Cerebellar cortex (tissue), 1 donor: ENCODE results near the gene MYRFL.
"Not testable (repeated sequence)": the region's sequence is repeated elsewhere in the genome, so short reads cannot be mapped to it uniquely, and the experiment has no call there.

Experiments used
- DNase-seq: peaks from one replicate; pipeline ENCODE4 v3.0.0-alpha.2; 2015; ENCODE audit warnings: low spot score

MYRFL gene

DNA sequence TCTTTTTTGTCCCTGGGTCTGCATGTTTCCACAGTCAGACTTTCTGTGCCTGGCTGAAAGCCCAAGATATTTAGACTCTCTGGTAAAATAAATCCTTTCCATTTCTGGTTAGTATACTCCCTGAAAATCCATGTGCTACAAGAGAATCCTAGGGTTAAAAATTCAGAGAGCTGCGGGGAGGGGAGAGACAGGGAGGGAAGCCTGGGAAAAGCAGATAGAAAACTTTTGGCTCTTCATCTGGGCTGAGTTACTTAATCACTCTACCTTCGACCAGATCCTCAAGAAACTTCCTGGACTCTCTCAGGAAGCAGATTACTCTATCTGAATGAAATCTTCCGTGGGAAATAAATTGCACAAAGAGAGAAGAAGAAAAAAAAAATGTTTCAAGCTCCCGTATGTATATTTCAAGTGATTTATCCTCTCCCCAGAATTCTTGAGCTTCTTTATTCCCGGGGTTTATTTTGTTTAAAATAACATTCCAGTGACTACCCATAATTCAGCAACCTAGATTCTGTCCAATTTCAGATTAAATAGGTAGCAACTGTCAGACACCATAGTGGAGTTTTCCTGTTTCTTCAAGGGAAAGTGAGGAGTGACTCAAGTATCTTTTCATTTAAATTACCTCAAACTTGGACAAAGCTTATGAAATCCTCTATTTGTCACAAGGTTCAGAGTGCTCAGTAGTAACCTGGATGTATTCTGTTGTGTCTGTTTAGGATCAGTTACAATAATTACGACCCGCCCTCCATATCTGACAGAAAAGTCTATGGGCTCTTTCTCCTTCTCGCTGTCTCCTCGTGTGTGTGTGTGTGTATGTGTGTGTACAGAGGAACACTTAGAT, 163.7 kb downstream of the MYRFL start:
- DNase-seq = no peak

DNA sequence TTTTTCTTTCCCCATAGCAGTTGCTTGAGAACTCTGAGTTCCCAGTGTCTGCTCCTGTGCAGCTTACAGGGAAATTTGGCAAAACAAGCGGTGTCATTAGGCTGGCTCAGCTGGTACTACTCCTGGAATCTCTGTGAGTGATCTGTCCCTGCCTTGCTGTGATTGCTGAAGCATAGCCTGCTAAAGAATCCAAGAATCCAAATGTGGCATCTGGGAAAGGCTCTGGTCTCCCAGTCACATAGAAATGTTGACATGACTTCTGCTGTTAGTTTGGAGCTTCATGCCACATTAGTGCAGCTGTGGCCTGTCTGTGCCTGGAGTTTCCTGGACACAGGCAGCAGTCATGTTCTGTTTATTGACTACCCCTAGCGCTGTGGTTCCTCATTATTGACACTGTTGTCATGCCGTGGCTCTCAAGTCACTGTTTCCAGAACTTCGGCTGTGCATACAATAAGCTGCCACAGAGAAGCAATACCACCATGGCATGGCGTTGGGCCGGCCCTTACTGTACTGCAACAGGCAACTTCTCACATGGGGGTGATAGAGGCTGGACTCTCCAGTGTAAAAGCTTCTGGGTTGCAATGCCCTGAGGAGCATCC, 166.8 kb downstream of the MYRFL start:
- peak; percentile 77 for DNase-seq

DNA sequence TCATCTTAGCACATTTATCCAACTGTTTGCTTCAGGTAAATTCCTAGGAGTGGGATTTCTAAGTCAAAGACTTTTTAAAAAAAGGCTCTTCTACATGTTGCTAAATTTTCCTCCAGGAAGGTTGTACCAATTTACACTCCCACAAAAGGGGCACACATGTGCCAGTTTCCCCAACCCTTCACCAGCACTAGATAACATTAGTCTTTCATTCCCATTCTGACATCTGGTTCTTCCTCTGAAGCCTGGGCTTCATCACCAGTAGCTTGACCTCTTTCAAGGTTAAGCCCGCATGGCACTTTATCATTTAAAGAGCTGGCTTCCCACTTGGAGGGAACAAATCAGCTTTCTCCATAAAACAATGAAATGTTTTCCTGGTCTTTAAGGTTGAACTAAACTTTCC, 168.4 kb downstream of the MYRFL start:
- no peak for DNase-seq

DNA sequence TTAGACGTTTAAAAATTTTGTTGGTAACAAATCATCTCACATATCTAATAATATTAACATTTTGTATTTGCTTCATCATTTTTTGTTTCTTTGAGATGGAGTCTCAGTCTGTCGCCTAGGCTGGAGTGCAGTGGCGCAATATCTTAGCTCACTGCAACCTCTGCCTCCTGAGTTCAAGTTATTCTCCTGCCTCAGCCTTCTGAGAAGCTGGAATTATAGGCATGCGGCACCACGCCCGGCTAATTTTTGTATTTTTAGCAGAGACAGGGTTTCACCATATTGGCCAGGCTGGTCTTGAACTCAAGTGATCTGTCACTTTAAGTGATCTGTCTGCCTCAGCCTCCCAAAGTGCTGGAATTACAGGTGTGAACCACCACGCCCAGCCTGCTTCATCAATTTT, 169.1 kb downstream of the MYRFL start:
- not testable (repeated sequence) for DNase-seq

DNA sequence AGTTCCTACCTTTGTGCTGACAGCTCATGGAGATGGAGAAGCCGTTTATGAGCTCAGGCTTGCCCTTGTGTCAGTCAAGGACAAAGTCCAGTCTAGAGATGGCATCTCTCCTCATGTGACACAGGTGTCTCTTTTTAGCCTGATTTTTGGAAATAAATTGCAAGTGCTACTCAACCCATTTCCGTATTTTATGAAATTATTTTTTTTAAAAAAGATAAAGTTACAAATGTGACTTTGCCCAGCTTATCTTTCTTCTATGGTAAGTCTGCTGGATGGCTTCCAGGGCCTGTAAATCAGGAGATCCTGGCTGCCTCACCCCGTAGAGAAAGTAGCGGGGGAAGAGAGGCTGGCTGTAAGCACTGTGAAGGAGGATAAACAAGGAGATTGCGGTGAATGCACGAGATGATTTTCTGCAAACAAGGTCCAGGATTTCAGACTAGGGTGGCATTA, 169.7 kb downstream of the MYRFL start:
- no peak for DNase-seq

DNA sequence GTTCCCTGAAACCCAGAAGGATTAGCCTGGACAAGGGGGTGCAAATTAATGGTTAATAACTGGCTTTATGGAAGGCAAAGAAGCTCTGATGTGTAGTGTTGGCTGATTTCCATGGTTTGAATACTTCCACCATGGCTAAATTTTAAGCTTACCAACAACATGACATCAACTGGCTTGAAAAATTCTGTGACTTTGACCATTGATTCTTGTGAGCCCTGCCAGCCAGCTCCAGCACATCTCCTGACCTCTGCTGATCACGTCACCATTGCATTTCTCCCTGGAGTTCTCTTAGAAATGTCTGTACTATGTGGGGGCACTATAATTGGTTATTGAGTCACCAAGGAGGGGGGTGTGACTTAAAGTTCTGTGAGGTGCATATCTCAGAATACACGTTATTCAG, 171.2 kb downstream of the MYRFL start:
- no peak for DNase-seq

DNA sequence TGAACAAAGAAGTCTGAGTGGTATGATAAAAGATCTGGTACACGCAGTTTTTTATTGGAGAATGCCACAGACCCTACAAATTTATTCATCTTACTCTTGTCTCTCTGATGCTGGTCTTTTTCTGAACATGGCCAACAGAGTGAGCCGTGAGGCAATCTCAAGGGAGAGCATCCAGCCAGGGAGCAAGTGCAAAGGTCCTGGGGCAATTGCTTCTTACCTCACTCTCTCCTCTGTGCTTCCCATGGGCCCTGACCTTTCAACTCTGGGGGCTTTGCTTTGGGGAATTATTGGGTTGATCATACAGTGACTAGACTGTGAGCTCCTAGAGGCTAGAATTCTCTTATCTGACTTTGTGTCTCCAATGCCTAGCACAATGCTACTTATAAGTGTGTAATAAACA, 171.7 kb downstream of the MYRFL start:
- no peak for DNase-seq

DNA sequence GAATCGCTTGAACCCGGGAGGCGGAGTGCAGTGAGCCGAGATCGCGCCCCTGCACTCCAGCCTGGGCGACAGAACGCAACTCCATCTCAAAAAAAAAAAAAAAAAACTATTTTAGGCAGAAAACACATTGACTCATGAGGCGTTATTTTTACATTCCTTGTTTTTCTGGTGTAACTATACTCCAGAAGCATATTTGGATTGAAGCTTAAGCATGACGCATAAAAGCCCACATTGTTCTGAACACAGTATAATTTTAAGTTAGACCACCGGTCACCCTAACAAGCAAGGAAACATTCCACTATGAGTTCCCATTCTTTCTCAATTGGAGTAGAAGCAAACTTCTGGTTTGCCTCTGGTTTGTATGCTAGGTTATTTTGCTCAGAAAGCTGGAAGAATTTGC, 173.0 kb downstream of the MYRFL start:
- no peak for DNase-seq

DNA sequence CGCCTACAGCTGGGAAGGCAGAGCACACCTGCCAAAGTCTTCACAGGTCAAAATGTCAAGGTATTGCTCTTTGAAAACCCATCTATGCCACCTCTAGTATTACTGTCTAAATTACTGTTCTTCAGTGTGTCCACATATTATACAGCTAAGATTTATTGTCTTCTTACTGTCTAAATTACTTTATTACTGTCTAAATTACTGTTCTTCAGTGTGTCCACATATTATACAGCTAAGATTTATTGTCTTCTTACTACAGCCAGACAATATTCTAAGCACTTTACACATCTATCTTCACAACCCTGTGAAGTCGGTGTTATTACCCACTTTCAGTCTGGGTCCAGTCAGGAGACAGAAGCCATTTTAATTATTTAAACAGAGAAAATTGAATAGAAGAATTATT, 173.9 kb downstream of the MYRFL start:
- DNase-seq = no peak

DNA sequence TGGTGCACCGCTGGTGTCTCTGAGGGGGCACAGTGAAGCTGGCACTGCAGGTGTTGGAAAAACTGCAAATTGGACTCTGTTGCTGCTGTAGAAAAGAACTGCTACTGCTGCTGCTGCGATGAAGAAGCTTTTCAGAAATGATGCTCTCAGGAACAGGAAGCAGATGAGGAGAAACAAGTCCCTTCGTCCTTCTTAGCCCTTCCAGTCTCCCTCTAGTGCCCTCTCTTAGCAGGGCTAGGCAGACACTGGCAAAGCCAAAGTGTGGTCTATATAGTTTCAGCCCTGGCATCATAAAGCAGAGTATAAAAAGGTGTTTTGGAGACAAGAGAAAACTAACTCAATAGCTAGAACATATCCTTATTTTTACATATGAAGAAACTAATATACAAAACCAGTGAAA, 174.5 kb downstream of the MYRFL start:
- no peak for DNase-seq

DNA sequence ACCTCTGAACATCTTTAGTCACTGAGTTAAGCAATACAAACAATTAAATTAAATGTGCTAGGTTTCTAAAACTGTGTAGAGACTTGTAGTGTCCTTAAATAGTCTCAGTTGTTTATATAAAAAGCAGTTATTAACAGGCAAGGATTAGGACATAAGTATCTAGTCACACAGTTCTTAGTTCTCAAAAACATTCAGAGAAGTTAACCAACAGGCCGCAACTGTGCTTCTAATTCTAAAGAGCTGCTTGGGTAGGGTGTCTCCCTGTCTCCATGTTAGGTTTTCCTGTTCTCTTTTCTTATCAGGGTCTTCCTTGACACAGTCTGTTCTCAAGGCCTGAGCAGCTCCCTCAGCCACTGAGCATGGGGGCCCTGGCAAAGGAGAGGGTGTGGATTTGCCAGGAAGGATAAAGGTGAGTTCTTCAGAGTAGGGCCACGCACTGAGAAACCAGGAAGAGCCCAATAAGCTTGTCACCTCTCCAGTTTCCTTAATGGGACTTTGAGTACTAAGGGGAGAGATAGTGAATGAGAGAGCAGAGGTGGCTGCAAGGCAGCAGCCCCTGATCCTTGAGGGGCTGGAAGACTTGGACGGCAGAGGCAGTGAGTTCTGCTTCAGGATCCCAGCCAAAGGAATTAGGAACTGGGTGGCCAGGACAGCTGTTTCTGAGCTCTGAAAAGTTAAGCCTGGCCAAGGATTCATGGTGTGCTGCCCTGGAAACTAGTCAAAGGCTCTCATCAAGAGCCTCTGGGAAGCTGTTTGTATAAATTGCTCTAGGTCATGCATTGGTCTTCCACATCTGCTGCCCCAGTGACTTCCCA, 177.3 kb downstream of the MYRFL start:
- DNase-seq = no peak

DNA sequence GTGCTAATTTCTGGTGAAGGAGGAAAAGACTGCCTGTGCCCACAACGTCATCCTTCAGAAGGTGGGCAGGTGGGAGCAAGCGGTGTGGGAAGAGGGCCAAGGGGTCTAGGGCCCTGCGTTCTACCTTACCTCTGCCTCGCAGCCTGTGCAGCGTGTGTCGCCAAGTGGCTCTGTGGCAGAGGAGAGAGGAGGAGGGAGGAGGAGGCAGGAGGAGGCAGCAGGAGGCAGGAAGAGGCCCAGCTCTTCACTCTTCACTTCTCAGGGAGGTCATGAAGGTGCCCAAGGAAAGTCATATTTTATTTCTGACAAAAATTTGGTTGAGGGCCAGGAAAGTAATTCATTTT, 177.9 kb downstream of the MYRFL start:
- no peak for DNase-seq

DNA sequence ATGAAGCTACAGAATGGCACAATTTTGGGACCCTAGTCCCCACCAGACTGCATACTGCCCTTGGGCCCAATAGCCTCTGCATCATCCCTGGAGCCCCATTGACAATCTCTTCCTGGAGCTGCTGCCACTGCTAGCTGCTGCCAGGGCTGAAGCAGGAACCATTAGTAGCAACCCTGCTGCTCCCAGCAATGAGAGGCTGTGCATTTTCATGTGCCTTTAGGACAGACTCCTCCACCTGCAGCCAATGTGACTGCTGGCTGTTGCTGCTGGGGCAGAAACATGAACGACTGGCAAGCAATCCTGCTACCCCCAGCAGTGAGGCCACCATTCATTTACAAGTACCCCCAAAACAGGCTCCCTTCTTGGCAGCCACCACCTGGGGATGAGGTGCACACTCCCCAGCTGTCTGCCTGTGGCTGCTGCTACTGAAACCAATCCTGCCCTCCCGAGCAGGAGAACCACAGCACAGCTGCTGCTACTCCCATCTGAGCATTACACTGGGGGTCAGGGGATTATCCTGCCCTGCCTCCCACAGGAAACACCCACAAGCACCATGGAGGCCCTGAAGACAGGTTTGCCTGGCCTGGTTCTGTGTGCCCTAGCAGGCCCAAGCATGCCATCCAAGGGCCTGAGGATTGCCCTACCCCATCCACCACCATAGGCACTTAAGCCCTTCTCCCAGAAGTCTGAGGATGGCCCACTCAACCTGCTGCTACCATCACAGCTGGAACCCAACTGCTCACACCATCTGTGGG, 181.0 kb downstream of the MYRFL start:
- no peak for DNase-seq

DNA sequence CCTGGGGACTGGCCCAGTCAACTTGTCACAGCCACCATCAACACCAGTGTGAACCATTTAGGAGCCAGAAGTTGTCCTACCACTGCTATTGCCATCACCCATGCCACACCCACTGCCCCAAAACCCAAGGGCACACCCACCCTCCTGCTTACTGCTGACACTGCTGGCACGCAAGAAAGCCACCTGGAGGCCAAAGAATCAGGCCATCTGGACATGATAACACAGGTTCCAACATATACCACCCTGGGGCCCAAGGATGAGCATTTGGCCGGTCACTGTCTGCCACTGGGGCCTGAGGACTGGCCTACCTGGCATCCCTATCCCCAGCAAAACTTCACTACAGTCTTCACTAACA, 181.6 kb downstream of the MYRFL start:
- DNase-seq = no peak

DNA sequence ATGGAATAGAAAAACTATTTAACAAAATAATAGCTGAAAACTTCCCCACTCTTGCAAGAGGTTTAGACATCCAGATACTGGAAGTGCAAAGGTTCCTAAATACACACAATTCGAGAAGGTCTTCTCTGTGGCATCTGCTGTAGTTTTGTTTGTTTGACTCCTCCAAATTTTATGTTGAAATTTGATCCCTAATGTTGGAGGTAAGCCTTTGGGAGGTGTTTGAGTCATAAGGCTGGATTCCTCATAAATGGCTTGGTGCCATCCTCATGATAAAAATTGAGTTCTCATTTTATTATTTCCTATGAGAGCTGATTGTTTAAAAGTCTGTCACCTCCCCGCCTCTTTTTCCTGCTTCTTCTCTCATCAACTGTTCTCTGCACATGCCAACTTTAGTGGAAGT, 182.7 kb downstream of the MYRFL start:
- no peak for DNase-seq
